Measurements from ENCODE around the gene OR5D16. TPM values are rescaled to one million over a fixed set of nuclear protein-coding genes. Genes with fewer than 3 reads are reported as not detected.
"Not testable (repeated sequence)": the region's sequence is repeated elsewhere in the genome, so short reads cannot be mapped to it uniquely, and the experiment has no call there.

The OR5D16 gene
- total and polyA plus RNA-seq, 2 donors from 2014 or later, result not detected

GRCh38 chr11:55873146-55873545, 34.6 kb downstream of the OR5D16 start:
- H3K4me1 ChIP-seq (ENCODE audit: control insufficient read depth in 2 of 3, insufficient read depth in 2 of 3, low read depth in 1 of 3, low read length in 3 of 3); H3K4me3 ChIP-seq (ENCODE audit: low read length in 3 of 3); H3K9ac ChIP-seq (ENCODE audit: low read length in 3 of 3); H3K27me3 ChIP-seq (ENCODE audit: control insufficient read depth, insufficient read depth, low read length); DNase-seq; intact Hi-C loops (cut with DNase I); H3K27ac ChIP-seq (ENCODE audit: low read depth in 2 of 2, low read length in 2 of 2); H3K9me3 ChIP-seq (ENCODE audit: control insufficient read depth in 2 of 3, insufficient read depth in 1 of 3, low read length in 3 of 3); FAIRE-seq; H3K36me3 ChIP-seq (ENCODE audit: control insufficient read depth in 2 of 3, insufficient read depth in 3 of 3, low read length in 3 of 3): not testable (repeated sequence)

DNA sequence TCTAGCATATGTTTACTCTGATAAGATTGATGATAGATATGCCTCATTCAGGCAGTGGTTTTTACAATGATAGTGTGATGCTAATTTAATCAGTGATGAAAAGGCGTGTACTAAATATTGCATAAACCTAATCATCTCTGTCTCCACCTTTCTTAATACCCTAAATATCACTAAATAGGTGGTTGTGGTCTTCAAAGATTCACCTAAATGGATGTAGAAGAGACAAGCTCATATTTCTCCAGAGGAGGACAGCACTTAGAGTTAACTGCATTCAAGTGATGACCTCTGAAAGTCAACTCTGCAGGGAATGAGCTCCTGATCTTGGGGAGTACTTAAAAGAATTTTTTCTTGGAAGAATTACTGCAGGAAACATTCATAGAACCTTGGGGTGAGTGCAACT, 44.4 kb downstream of the OR5D16 start, which contains the start of gene TRIM51:
Gene TRIM51 (plus strand): TSS at position 301 of the 400 bp plus-strand sequence. CDS start 2,132 bp downstream, outside the sequence.
- H3K9ac ChIP-seq (ENCODE audit: low read length in 3 of 3); H3K4me3 ChIP-seq (ENCODE audit: low read length in 3 of 3); FAIRE-seq; intact Hi-C loops (cut with DNase I); DNase-seq; H3K27ac ChIP-seq (ENCODE audit: low read depth in 2 of 2, low read length in 2 of 2); H3K27me3 ChIP-seq (ENCODE audit: control insufficient read depth, insufficient read depth, low read length); H3K36me3 ChIP-seq (ENCODE audit: control insufficient read depth in 2 of 3, insufficient read depth in 3 of 3, low read length in 3 of 3); H3K9me3 ChIP-seq (ENCODE audit: control insufficient read depth in 2 of 3, insufficient read depth in 1 of 3, low read length in 3 of 3); H3K4me1 ChIP-seq (ENCODE audit: control insufficient read depth in 2 of 3, insufficient read depth in 2 of 3, low read depth in 1 of 3, low read length in 3 of 3): not testable (repeated sequence)

DNA sequence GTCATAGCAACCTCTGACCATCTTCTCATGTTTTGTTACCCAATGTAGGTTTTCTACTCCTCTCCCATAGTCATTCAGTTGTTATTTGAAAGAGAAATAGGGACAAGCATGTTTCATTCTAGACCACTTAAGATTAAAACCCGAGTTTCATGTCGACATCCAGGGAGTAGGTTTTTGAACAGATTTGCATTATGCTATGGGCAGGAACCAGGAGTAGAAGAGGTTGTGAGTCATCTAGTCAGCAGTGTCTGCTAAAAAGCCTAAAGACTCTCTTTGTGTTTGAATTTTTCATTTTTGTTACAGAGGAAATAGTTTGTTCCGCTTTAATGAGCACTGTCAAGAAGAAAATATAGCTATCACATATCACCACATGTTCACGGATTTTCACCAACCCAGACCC, 46.4 kb downstream of the OR5D16 start:
- H3K9ac ChIP-seq (ENCODE audit: low read length in 3 of 3); H3K4me1 ChIP-seq (ENCODE audit: control insufficient read depth in 2 of 3, insufficient read depth in 2 of 3, low read depth in 1 of 3, low read length in 3 of 3); FAIRE-seq; H3K9me3 ChIP-seq (ENCODE audit: control insufficient read depth in 2 of 3, insufficient read depth in 1 of 3, low read length in 3 of 3); DNase-seq; H3K36me3 ChIP-seq (ENCODE audit: control insufficient read depth in 2 of 3, insufficient read depth in 3 of 3, low read length in 3 of 3); H3K27ac ChIP-seq (ENCODE audit: low read depth in 2 of 2, low read length in 2 of 2); H3K4me3 ChIP-seq (ENCODE audit: low read length in 3 of 3); intact Hi-C loops (cut with DNase I); H3K27me3 ChIP-seq (ENCODE audit: control insufficient read depth, insufficient read depth, low read length): not testable (repeated sequence)

DNA sequence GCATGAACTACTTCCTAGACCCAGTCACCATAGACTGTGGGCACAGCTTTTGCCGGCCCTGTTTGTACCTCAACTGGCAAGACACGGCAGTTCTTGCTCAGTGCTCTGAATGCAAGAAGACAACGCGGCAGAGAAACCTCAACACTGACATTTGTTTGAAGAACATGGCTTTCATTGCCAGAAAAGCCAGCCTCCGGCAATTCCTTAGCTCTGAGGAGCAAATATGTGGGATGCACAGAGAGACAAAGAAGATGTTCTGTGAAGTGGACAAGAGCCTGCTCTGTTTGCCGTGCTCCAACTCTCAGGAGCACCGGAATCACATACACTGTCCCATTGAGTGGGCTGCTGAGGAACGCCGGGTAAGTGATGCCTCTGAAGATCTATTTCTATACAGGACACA, 46.9 kb downstream of the OR5D16 start:
- H3K9me3 ChIP-seq (ENCODE audit: control insufficient read depth in 2 of 3, insufficient read depth in 1 of 3, low read length in 3 of 3); H3K4me3 ChIP-seq (ENCODE audit: low read length in 3 of 3); H3K27me3 ChIP-seq (ENCODE audit: control insufficient read depth, insufficient read depth, low read length); H3K9ac ChIP-seq (ENCODE audit: low read length in 3 of 3); H3K27ac ChIP-seq (ENCODE audit: low read depth in 2 of 2, low read length in 2 of 2); DNase-seq; intact Hi-C loops (cut with DNase I); H3K36me3 ChIP-seq (ENCODE audit: control insufficient read depth in 2 of 3, insufficient read depth in 3 of 3, low read length in 3 of 3); H3K4me1 ChIP-seq (ENCODE audit: control insufficient read depth in 2 of 3, insufficient read depth in 2 of 3, low read depth in 1 of 3, low read length in 3 of 3); FAIRE-seq: not testable (repeated sequence)

Other genes with a start within 250 kb of the OR5D16 start
- gene OR4C11, start 231.1 kb upstream of the OR5D16 start, total RNA-seq, result not detected
- not detected for gene OR4C11, start 231.1 kb upstream of the OR5D16 start, polyA plus RNA-seq (ENCODE audit: insufficient read depth, low read depth, low replicate concordance)
- gene OR4P4, start 203.6 kb upstream of the OR5D16 start, total RNA-seq, result not detected
- gene OR4P4, start 203.6 kb upstream of the OR5D16 start, polyA plus RNA-seq (ENCODE audit: insufficient read depth, low read depth, low replicate concordance), result not detected
- not detected for gene OR4S2, start 190.4 kb upstream of the OR5D16 start, total RNA-seq
- gene OR4S2, start 190.4 kb upstream of the OR5D16 start, polyA plus RNA-seq (ENCODE audit: insufficient read depth, low read depth, low replicate concordance), result not detected
- gene OR4C6, start 176.6 kb upstream of the OR5D16 start, total RNA-seq, result not detected
- gene OR4C6, start 176.6 kb upstream of the OR5D16 start, polyA plus RNA-seq (ENCODE audit: insufficient read depth, low read depth, low replicate concordance), result not detected
- not detected for gene OR5D13, start 65.3 kb upstream of the OR5D16 start, total RNA-seq
- gene OR5D13, start 65.3 kb upstream of the OR5D16 start, polyA plus RNA-seq (ENCODE audit: insufficient read depth, low read depth, low replicate concordance), result not detected
- gene OR5D14, start 43.2 kb upstream of the OR5D16 start, total RNA-seq, result not detected
- not detected for gene OR5D14, start 43.2 kb upstream of the OR5D16 start, polyA plus RNA-seq (ENCODE audit: insufficient read depth, low read depth, low replicate concordance)
- gene OR5L1, start 27.4 kb upstream of the OR5D16 start, total RNA-seq, result not detected
- not detected for gene OR5L1, start 27.4 kb upstream of the OR5D16 start, polyA plus RNA-seq (ENCODE audit: insufficient read depth, low read depth, low replicate concordance)
- not detected for gene OR5D18, start 19.1 kb upstream of the OR5D16 start, total RNA-seq
- gene OR5D18, start 19.1 kb upstream of the OR5D16 start, polyA plus RNA-seq (ENCODE audit: insufficient read depth, low read depth, low replicate concordance), result not detected
- not detected for gene OR5L2, start 11.5 kb upstream of the OR5D16 start, total RNA-seq
- gene OR5L2, start 11.5 kb upstream of the OR5D16 start, polyA plus RNA-seq (ENCODE audit: insufficient read depth, low read depth, low replicate concordance), result not detected
- not detected for gene TRIM51, start 44.5 kb downstream of the OR5D16 start, total RNA-seq
- not detected for gene TRIM51, start 44.5 kb downstream of the OR5D16 start, polyA plus RNA-seq (ENCODE audit: insufficient read depth, low read depth, low replicate concordance)
- not detected for gene OR5W2, start 75.8 kb downstream of the OR5D16 start, total RNA-seq
- gene OR5W2, start 75.8 kb downstream of the OR5D16 start, polyA plus RNA-seq (ENCODE audit: insufficient read depth, low read depth, low replicate concordance), result not detected
- gene OR5I1, start 97.6 kb downstream of the OR5D16 start, total RNA-seq, result not detected
- gene OR5I1, start 97.6 kb downstream of the OR5D16 start, polyA plus RNA-seq (ENCODE audit: insufficient read depth, low read depth, low replicate concordance), result not detected
- gene OR10AG1, start 131.2 kb downstream of the OR5D16 start, total RNA-seq, result not detected
- not detected for gene OR10AG1, start 131.2 kb downstream of the OR5D16 start, polyA plus RNA-seq (ENCODE audit: insufficient read depth, low read depth, low replicate concordance)
- gene OR5F1, start 155.9 kb downstream of the OR5D16 start, total RNA-seq, result not detected
- gene OR5F1, start 155.9 kb downstream of the OR5D16 start, polyA plus RNA-seq (ENCODE audit: insufficient read depth, low read depth, low replicate concordance), result not detected
- gene OR5AS1, start 188.9 kb downstream of the OR5D16 start, total RNA-seq, result not detected
- not detected for gene OR5AS1, start 188.9 kb downstream of the OR5D16 start, polyA plus RNA-seq (ENCODE audit: insufficient read depth, low read depth, low replicate concordance)